ENCODE data around the gene RPLP2. TPM values are rescaled to one million over a fixed set of nuclear protein-coding genes. Genes with fewer than 3 reads are reported as not detected.

Gene RPLP2
- total and polyA plus RNA-seq, 2 experiments from 2014 or later = 263 to 726 TPM

DNA sequence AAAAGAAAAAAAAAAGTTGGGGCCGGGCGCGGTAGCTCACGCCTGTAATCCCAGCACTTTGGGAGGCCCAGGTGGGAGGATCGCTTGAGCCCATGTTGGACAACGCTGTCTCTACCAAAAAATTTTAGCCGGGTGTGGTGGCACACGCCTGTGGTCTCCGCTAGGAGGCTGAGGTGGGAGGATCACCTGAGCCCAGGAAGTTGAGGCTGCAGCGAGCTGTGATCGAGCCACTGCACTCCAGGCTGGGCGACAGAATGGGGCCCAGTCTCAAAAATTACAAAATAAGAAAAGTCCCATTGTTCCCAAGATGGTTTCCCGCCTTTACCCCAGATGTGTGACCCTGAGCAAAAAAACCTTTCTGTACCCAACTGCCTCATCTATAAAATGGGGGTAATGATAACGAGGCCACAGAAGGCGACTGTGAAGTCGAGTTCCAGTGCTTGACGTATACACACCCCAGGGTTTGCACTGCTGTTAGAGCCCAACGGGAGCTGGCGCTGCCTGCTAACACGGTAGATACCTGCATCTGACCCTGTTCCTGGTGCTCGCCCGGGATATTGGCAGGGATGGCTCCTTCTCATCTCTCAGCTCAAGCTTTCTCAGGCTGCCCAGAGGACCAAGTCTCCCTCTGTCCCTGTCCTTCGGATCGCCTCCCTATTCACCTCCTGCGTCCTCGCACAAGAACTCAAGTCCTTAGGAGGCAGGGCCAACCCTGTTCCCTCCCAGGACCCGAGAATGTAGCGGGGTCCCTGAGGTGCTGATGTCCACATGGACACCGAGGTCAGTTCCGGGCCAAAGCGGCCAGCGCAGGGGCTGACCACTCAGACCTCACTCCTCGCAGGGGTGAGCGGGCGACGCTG is 1.1 kb upstream of the RPLP2 start:
- H3K4me2 ChIP-seq (ENCODE audit: unreplicated experiment) = peak overlapping the region; percentile 77
- TF ChIP-seq EZH2 (IDR thresholded peaks at IDR 0.05; ENCODE audit: insufficient read depth, poor library complexity, severe bottlenecking) (no peak), EZH2phosphoT487 (IDR thresholded peaks at IDR 0.05; ENCODE audit: insufficient read depth, low read depth) (no peak)
- H3K4me3 ChIP-seq = peak overlapping the region; percentile 86
- in situ Hi-C loops (cut with MboI) = no loop called here
- H3K4me1 ChIP-seq (ENCODE audit: insufficient read depth) = peaks cover 20% of the 10 kb centered on the region
- H4K20me1 ChIP-seq (ENCODE audit: insufficient read depth) = no peaks in the 10 kb centered on the region; the same call in 1 of the 2 replicates
- DNase-seq = peak; percentile 61
- no peaks in the 10 kb centered on the region for H3K27me3 ChIP-seq (replicated peaks; ENCODE audit: insufficient read depth)
- H3K9ac ChIP-seq = peak overlapping the region; percentile 95
- H3K36me3 ChIP-seq (ENCODE audit: low read depth) = peaks cover 19% of the 10 kb centered on the region
- H3K27ac ChIP-seq = peak overlapping the region; percentile 98
- H3K9me2 ChIP-seq (ENCODE audit: insufficient read depth) = no peaks in the 10 kb centered on the region
- H3K79me2 ChIP-seq (ENCODE audit: insufficient read depth) = peaks cover 62% of the 10 kb centered on the region
- H3K9me3 ChIP-seq (ENCODE audit: low read depth) = no peaks in the 10 kb centered on the region
- 24 to 34% methylated on average over 30 to 36 of the region's 36 CpGs for WGBS, 2 experiments (ENCODE audit: low coverage in 1 of 2, low lambda C conversion rate in 2 of 2, missing lambda C conversion rate in 2 of 2)
- H2AFZ ChIP-seq = peak overlapping the region; percentile 76
- peaks cover 28% of the 10 kb centered on the region for H3F3A ChIP-seq (ENCODE audit: insufficient read depth)

DNA sequence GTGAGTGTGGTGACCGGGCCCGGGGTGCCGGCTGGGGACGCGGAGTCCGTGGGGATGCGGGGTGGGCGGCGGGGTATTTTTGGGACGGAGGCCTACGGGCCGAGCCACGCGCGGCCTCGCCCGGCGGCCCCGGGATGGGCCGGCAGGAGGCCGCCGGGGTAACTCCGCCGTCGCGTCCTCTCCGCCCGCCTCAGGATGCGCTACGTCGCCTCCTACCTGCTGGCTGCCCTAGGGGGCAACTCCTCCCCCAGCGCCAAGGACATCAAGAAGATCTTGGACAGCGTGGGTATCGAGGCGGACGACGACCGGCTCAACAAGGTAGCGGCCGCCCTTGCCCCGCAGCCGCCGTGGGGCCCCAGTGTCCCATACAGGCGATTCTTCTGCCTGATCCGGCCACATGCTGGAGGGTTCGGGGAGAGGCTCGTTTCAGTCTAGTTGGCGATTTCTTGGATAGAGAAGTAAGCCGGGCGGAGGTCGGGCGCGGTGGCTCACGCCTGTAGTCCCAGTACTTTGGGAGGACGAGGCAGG is 337 bp downstream of the RPLP2 start:
- WGBS, 2 experiments (ENCODE audit: low coverage in 1 of 2, low lambda C conversion rate in 2 of 2, missing lambda C conversion rate in 2 of 2) = 1 to 2% methylated on average over 31 to 55 of the region's 55 CpGs
- Histone ChIP-seq H3K79me2 (ENCODE audit: insufficient read depth) (peaks cover 63% of the 10 kb centered on the region), H3K4me2 (ENCODE audit: unreplicated experiment) (peak overlapping the region; percentile 94), H3K9me2 (ENCODE audit: insufficient read depth) (no peaks in the 10 kb centered on the region), H3K9me3 (ENCODE audit: low read depth) (no peaks in the 10 kb centered on the region), H3K9ac (peak overlapping the region; percentile 95), H2AFZ (no peak overlapping the region), H3K4me3 (peak overlapping the region; percentile 86), H3K27me3 (replicated peaks; ENCODE audit: insufficient read depth) (no peaks in the 10 kb centered on the region), H3K36me3 (ENCODE audit: low read depth) (peaks cover 19% of the 10 kb centered on the region), H4K20me1 (ENCODE audit: insufficient read depth) (no peaks in the 10 kb centered on the region; the same call in 1 of the 2 replicates), H3K4me1 (ENCODE audit: insufficient read depth) (peaks cover 20% of the 10 kb centered on the region), H3F3A (ENCODE audit: insufficient read depth) (peaks cover 34% of the 10 kb centered on the region), H3K27ac (peak overlapping the region; percentile 98)
- DNase-seq = no peak
- in situ Hi-C loops (cut with MboI) = no loop called here
- TF ChIP-seq EZH2phosphoT487 (IDR thresholded peaks at IDR 0.05; ENCODE audit: insufficient read depth, low read depth) = no peak
- no peak for TF ChIP-seq EZH2 (IDR thresholded peaks at IDR 0.05; ENCODE audit: insufficient read depth, poor library complexity, severe bottlenecking)

DNA sequence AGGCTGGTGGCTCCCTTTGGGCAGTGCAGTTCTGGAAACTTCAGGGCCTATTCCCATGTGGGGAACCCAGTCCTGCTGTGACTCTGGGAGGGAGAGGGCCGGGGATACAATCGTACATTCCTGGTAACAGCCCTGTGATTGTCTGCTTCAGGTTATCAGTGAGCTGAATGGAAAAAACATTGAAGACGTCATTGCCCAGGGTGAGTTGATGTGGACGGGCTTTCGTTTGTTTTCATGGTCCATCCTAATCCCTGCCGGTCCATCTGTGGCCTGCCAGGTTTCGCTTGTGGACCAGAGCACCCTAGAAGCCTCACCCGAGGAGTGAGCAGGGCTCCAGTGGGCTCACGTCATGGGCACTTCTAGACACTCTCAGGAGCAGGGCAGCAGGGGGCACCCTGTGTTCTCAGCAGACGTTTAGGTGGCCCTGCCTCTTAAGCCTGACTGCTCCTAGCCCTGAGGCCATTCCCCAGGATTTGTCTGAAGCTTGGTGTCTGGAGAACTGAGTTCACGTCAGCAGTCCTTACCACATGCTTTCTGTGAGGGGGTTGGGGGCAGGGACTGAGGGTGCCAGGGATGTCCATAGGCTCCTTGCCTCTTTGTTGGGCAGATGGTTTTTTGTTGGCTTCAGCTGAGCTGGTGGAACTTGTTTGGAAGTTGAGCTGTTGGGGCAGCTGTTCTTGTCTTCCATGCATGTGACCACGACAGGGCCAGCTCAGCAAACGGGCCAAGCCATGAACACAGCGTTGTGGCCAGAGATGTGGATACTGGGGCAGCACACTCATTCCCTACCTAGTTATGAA is 1.9 kb downstream of the RPLP2 start:
- DNase-seq = peak; percentile 57
- in situ Hi-C loops (cut with MboI) = no loop called here
- Histone ChIP-seq H3F3A (ENCODE audit: insufficient read depth) (peaks cover 34% of the 10 kb centered on the region), H3K4me1 (ENCODE audit: insufficient read depth) (peaks cover 20% of the 10 kb centered on the region), H3K27me3 (replicated peaks; ENCODE audit: insufficient read depth) (no peaks in the 10 kb centered on the region), H3K36me3 (ENCODE audit: low read depth) (peaks cover 19% of the 10 kb centered on the region), H3K4me3 (peak overlapping the region; percentile 86), H4K20me1 (ENCODE audit: insufficient read depth) (no peaks in the 10 kb centered on the region; the same call in 1 of the 2 replicates), H3K9me2 (ENCODE audit: insufficient read depth) (no peaks in the 10 kb centered on the region), H3K9ac (peak overlapping the region; percentile 95), H3K9me3 (ENCODE audit: low read depth) (no peaks in the 10 kb centered on the region), H3K27ac (peak overlapping the region; percentile 32; the same call in 1 of the 2 replicates), H3K4me2 (ENCODE audit: unreplicated experiment) (peak overlapping the region; percentile 94), H2AFZ (no peak overlapping the region), H3K79me2 (ENCODE audit: insufficient read depth) (peaks cover 63% of the 10 kb centered on the region)
- WGBS, 2 experiments (ENCODE audit: low coverage in 1 of 2, low lambda C conversion rate in 2 of 2, missing lambda C conversion rate in 2 of 2) = 69 to 70% methylated on average over 14 of the region's 14 CpGs
- TF ChIP-seq EZH2phosphoT487 (IDR thresholded peaks at IDR 0.05; ENCODE audit: insufficient read depth, low read depth) (no peak), EZH2 (IDR thresholded peaks at IDR 0.05; ENCODE audit: insufficient read depth, poor library complexity, severe bottlenecking) (no peak)

DNA sequence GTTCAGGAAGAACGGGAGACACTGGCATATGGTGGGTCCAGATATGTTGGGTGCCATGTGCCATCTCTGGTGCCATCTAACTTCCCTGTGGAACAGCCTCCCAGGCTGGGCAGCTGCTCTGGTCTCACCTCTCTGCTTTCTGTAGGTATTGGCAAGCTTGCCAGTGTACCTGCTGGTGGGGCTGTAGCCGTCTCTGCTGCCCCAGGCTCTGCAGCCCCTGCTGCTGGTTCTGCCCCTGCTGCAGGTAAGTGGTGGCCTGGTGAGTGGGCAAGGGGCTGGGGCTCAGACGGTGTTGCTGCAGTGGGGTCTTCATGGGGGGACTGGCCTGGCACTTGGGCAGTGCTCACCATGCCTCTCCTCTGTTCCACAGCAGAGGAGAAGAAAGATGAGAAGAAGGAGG is 2.6 kb downstream of the RPLP2 start:
- Histone ChIP-seq H3K79me2 (ENCODE audit: insufficient read depth) (peaks cover 55% of the 10 kb centered on the region), H3F3A (ENCODE audit: insufficient read depth) (peaks cover 34% of the 10 kb centered on the region), H3K9me2 (ENCODE audit: insufficient read depth) (no peaks in the 10 kb centered on the region), H4K20me1 (ENCODE audit: insufficient read depth) (no peaks in the 10 kb centered on the region; the same call in 1 of the 2 replicates), H3K4me3 (no peak overlapping the region), H2AFZ (no peak overlapping the region), H3K4me1 (ENCODE audit: insufficient read depth) (peaks cover 20% of the 10 kb centered on the region), H3K27ac (no peak overlapping the region), H3K4me2 (ENCODE audit: unreplicated experiment) (no peak overlapping the region), H3K9me3 (ENCODE audit: low read depth) (no peaks in the 10 kb centered on the region), H3K9ac (peak overlapping the region; percentile 95; the same call in 1 of the 2 replicates), H3K36me3 (ENCODE audit: low read depth) (peaks cover 19% of the 10 kb centered on the region), H3K27me3 (replicated peaks; ENCODE audit: insufficient read depth) (no peaks in the 10 kb centered on the region)
- in situ Hi-C loops (cut with MboI) = no loop called here
- TF ChIP-seq EZH2phosphoT487 (IDR thresholded peaks at IDR 0.05; ENCODE audit: insufficient read depth, low read depth) = no peak
- DNase-seq = no peak
- WGBS, 2 experiments (ENCODE audit: low coverage in 1 of 2, low lambda C conversion rate in 2 of 2, missing lambda C conversion rate in 2 of 2) = 79 to 84% methylated on average over 3 of the region's 3 CpGs

All from GM23248 (cell line).